H9 (cell line): ENCODE data around the gene LPAR1. TPM values are rescaled to one million over a fixed set of nuclear protein-coding genes. Genes with fewer than 3 reads are reported as not detected.

ENCODE experiments used
- DNase-seq: peaks from one replicate; pipeline ENCODE4 v3.0.0-alpha.2; 2017
- H2AFZ ChIP-seq: one replicate; pipeline ENCODE4 v1.6.1; 2013; ENCODE audit warnings: mild to moderate bottlenecking, low read length, control low read depth, moderate library complexity
- H2AK5ac ChIP-seq: 2 replicates; pipeline ENCODE4 v1.6.1; 2013; ENCODE audit warnings: low read length, control low read depth, mixed read lengths; ENCODE audit not compliant: insufficient read length
- H2BK120ac ChIP-seq: one replicate; pipeline ENCODE4 v1.6.1; 2013; ENCODE audit warnings: low read depth, mild to moderate bottlenecking, low read length, control low read depth, inconsistent platforms; ENCODE audit not compliant: poor library complexity, severe bottlenecking
- H2BK12ac ChIP-seq: 2 replicates; pipeline ENCODE4 v1.6.1; 2013; ENCODE audit warnings: low read length, control low read depth, mixed read lengths, low read depth; ENCODE audit not compliant: insufficient read length
- H2BK15ac ChIP-seq: 2 replicates; pipeline ENCODE4 v1.6.1; 2013; ENCODE audit warnings: low read depth, low read length, control low read depth
- H2BK20ac ChIP-seq: one replicate; pipeline ENCODE4 v1.6.1; 2013; ENCODE audit warnings: low read depth, mild to moderate bottlenecking, low read length, control low read depth, inconsistent platforms; ENCODE audit not compliant: poor library complexity, severe bottlenecking
- H2BK5ac ChIP-seq: 2 replicates; pipeline ENCODE4 v1.6.1; 2013; ENCODE audit warnings: low read length, control low read depth, mixed read lengths; ENCODE audit not compliant: insufficient read length
- H3K14ac ChIP-seq: 2 replicates; pipeline ENCODE4 v1.6.1; 2013; ENCODE audit warnings: low read length, control low read depth; ENCODE audit not compliant: insufficient read depth
- H3K18ac ChIP-seq: 2 replicates; pipeline ENCODE4 v1.6.1; 2013; ENCODE audit warnings: low read depth, mild to moderate bottlenecking, mixed read lengths, low read length, control low read depth; ENCODE audit not compliant: insufficient read length
- H3K23ac ChIP-seq: 2 replicates; pipeline ENCODE4 v1.6.1; 2013; ENCODE audit warnings: low read length, control low read depth, mixed read lengths, low read depth; ENCODE audit not compliant: insufficient read length
- H3K23me2 ChIP-seq: 2 replicates; pipeline ENCODE4 v1.6.1; 2013; ENCODE audit warnings: low read depth, mild to moderate bottlenecking, mixed read lengths, low read length, control low read depth; ENCODE audit not compliant: insufficient read length, poor library complexity, severe bottlenecking
- H3K27ac ChIP-seq: 2 replicates; pipeline ENCODE4 v1.5.1; 2013; ENCODE audit warnings: low read length, control low read depth, mixed read lengths, low read depth; ENCODE audit not compliant: insufficient read length
- H3K27me3 ChIP-seq: 2 replicates; pipeline ENCODE4 v1.6.1; 2013; ENCODE audit warnings: low read length, control low read depth, inconsistent platforms; ENCODE audit not compliant: insufficient read depth
- H3K4ac ChIP-seq: 2 replicates; pipeline ENCODE4 v1.6.1; 2013; ENCODE audit warnings: low read depth, mild to moderate bottlenecking, control low read depth, inconsistent platforms, low read length, moderate library complexity
- H3K4me1 ChIP-seq: 2 replicates; pipeline ENCODE4 v1.6.1; 2013; ENCODE audit warnings: low read length, control low read depth, inconsistent platforms; ENCODE audit not compliant: insufficient read depth
- H3K4me2 ChIP-seq: 2 replicates; pipeline ENCODE4 v1.6.1; 2013; ENCODE audit warnings: low read length, control low read depth, mixed read lengths; ENCODE audit not compliant: insufficient read length, insufficient read depth
- H3K56ac ChIP-seq: 2 replicates; pipeline ENCODE4 v1.6.1; 2013; ENCODE audit warnings: low read depth, mild to moderate bottlenecking, mixed read lengths, low read length, control low read depth; ENCODE audit not compliant: insufficient read length
- H3K79me1 ChIP-seq: 2 replicates; pipeline ENCODE4 v1.6.1; 2013; ENCODE audit warnings: low read depth, mild to moderate bottlenecking, moderate library complexity, low read length, control low read depth, inconsistent platforms; ENCODE audit not compliant: insufficient read depth, poor library complexity, severe bottlenecking
- H3K79me2 ChIP-seq: 2 replicates; pipeline ENCODE4 v1.6.1; 2013; ENCODE audit warnings: low read length, control low read depth, inconsistent platforms; ENCODE audit not compliant: insufficient read depth
- H3K9ac ChIP-seq: 2 replicates; pipeline ENCODE4 v1.6.1; 2013; ENCODE audit warnings: low read length, control low read depth, mixed read lengths; ENCODE audit not compliant: insufficient read length; ENCODE audit errors: extremely low read depth
- H3K9me3 ChIP-seq: one replicate; pipeline ENCODE4 v1.6.1; 2013; ENCODE audit warnings: low read depth, low read length, inconsistent platforms; ENCODE audit not compliant: control insufficient read depth
- H3T11ph ChIP-seq: one replicate; pipeline ENCODE4 v1.6.1; 2013; ENCODE audit warnings: mild to moderate bottlenecking, low read length, control low read depth, inconsistent platforms
- H4K20me1 ChIP-seq: one replicate; pipeline ENCODE4 v1.6.1; 2013; ENCODE audit not compliant: control insufficient read depth, insufficient read length, insufficient read depth
- H4K5ac ChIP-seq: 2 replicates; pipeline ENCODE4 v1.6.1; 2013; ENCODE audit warnings: low read depth, mild to moderate bottlenecking, mixed read lengths, low read length, control low read depth; ENCODE audit not compliant: insufficient read length
- H4K8ac ChIP-seq: replicated peaks from 2 replicates; pipeline ENCODE4 v1.6.1; 2013; ENCODE audit warnings: low read length, control low read depth, mixed read lengths, low read depth; ENCODE audit not compliant: insufficient read length
- H4K91ac ChIP-seq: 2 replicates; pipeline ENCODE4 v1.6.1; 2013; ENCODE audit warnings: low read depth, mild to moderate bottlenecking, moderate library complexity, mixed read lengths, low read length, control low read depth; ENCODE audit not compliant: insufficient read length
- H3K27ac Mint-ChIP-seq, 3 experiments: 2 replicates in 2 of 3; 3 replicates in 1 of 3; pipeline ENCODE4 v1.8.0; 2020 to 2021; ENCODE audit warnings: mixed read lengths in 3 of 3, mild to moderate bottlenecking in 1 of 3, moderate library complexity in 1 of 3
- H3K27me3 Mint-ChIP-seq: 2 replicates; pipeline ENCODE4 v1.8.0; 2021; ENCODE audit warnings: low read depth, mild to moderate bottlenecking, moderate library complexity, mixed read lengths
- H3K36me3 Mint-ChIP-seq, 3 experiments: 2 replicates in 2 of 3; 3 replicates in 1 of 3; pipeline ENCODE4 v1.8.0; 2020 to 2021; ENCODE audit warnings: low read depth in 3 of 3, mixed read lengths in 3 of 3; ENCODE audit not compliant: insufficient read depth in 1 of 3
- H3K4me1 Mint-ChIP-seq, 2 experiments: 2 replicates each; pipeline ENCODE4 v1.8.0; 2020; ENCODE audit warnings: mixed read lengths in 2 of 2
- H3K4me3 Mint-ChIP-seq, 2 experiments: 2 replicates in 1 of 2; 3 replicates in 1 of 2; pipeline ENCODE4 v1.8.0; 2020 to 2021; ENCODE audit warnings: mild to moderate bottlenecking in 2 of 2, mixed read lengths in 2 of 2, moderate library complexity in 1 of 2
- H3K9me3 Mint-ChIP-seq, 2 experiments: 2 replicates in 1 of 2; 3 replicates in 1 of 2; pipeline ENCODE4 v1.8.0; 2020; ENCODE audit warnings: mild to moderate bottlenecking in 2 of 2, mixed read lengths in 2 of 2, moderate library complexity in 1 of 2
- WGBS: extraction: QIAGEN DNeasy Blood & Tissue Kit; methylation state at CpG from one replicate; pipeline ENCODE4 v1.1.7; 2013; ENCODE audit warnings: missing lambda C conversion rate, low lambda C conversion rate, mixed read lengths; ENCODE audit not compliant: insufficient read length; ENCODE audit errors: extremely low coverage; 5-methylcytosine and 5-hydroxymethylcytosine counted together
- total RNA-seq: library from RNA; stranded (reverse); gene quantifications from 2 replicates; pipeline ENCODE4 v1.2.1, GENCODE V29; 2021
- TF ChIP-seq, protein P1 (sequence below): fragments of 200-600 bp; sonication (generic); conservative IDR thresholded peaks from 3 replicates; pipeline ENCODE4 v1.8.0; 2021; ENCODE audit warnings: antibody characterized with exemption, mild to moderate bottlenecking

Gene LPAR1
- total RNA-seq, 1 experiment from 2014 or later: 1.3 TPM

DNA sequence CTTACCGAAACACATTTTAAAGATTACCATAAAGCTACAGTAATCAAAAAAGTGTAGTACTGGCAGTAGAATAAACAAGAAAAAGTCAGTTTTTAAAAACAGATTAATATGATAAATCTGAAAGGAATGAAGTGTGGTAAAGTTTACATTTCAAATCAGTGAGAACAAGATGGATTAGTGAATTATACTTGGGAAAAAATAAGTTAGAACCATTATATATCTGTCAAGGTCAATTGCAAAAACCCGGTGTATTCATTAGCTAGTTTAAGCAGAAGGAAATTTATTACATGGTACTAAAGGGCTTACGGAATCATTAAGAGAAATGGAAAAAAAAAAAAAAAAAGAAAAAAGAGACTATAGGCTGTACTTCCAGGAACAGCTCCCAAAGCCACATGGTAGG lies 205.3 kb downstream of the LPAR1 start:
- H4K8ac ChIP-seq: no peak overlapping the region
- H2BK12ac ChIP-seq: no peak overlapping the region
- no peak overlapping the region for H3K4me2 ChIP-seq
- H3K9ac ChIP-seq: no peak overlapping the region
- no peaks in the 10 kb centered on the region for H4K20me1 ChIP-seq
- Mint-ChIP-seq H3K36me3 (peaks cover 0 to 2% (median 0%) of the 10 kb centered on the region in 3 experiments; a peak in 2 of 7 replicates), H3K4me1 (peaks cover 0 to 4% of the 10 kb centered on the region in 2 experiments; a peak in 1 of 4 replicates), H3K27me3 (no peaks in the 10 kb centered on the region), H3K27ac (no peak overlapping the region; a peak in 1 of 7 replicates), H3K4me3 (no peak overlapping the region), H3K9me3 (no peaks in the 10 kb centered on the region; a peak in 1 of 5 replicates)
- no peak overlapping the region for H4K5ac ChIP-seq
- TF ChIP-seq, protein P1, sequence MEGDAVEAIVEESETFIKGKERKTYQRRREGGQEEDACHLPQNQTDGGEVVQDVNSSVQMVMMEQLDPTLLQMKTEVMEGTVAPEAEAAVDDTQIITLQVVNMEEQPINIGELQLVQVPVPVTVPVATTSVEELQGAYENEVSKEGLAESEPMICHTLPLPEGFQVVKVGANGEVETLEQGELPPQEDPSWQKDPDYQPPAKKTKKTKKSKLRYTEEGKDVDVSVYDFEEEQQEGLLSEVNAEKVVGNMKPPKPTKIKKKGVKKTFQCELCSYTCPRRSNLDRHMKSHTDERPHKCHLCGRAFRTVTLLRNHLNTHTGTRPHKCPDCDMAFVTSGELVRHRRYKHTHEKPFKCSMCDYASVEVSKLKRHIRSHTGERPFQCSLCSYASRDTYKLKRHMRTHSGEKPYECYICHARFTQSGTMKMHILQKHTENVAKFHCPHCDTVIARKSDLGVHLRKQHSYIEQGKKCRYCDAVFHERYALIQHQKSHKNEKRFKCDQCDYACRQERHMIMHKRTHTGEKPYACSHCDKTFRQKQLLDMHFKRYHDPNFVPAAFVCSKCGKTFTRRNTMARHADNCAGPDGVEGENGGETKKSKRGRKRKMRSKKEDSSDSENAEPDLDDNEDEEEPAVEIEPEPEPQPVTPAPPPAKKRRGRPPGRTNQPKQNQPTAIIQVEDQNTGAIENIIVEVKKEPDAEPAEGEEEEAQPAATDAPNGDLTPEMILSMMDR: no peak
- no peaks in the 10 kb centered on the region for H3K9me3 ChIP-seq
- no peak overlapping the region for H4K91ac ChIP-seq
- no peak overlapping the region for H3K18ac ChIP-seq
- H3K23ac ChIP-seq: no peak overlapping the region
- H3K79me2 ChIP-seq: no peaks in the 10 kb centered on the region
- WGBS: no CpG with 5 or more reads among the region's 3 CpGs
- H3T11ph ChIP-seq: no peak overlapping the region
- no peak for DNase-seq
- H3K79me1 ChIP-seq: no peaks in the 10 kb centered on the region
- H3K27ac ChIP-seq: no peak overlapping the region
- no peaks in the 10 kb centered on the region; the same call in 1 of the 2 replicates for H3K4me1 ChIP-seq
- no peak overlapping the region for H3K4ac ChIP-seq
- H3K14ac ChIP-seq: no peak overlapping the region
- no peaks in the 10 kb centered on the region for H3K23me2 ChIP-seq
- H2BK20ac ChIP-seq: no peak overlapping the region
- no peak overlapping the region for H2BK120ac ChIP-seq
- no peak overlapping the region for H2BK5ac ChIP-seq
- H2BK15ac ChIP-seq: no peak overlapping the region
- no peaks in the 10 kb centered on the region for H3K27me3 ChIP-seq
- H3K56ac ChIP-seq: no peak overlapping the region
- no peak overlapping the region for H2AK5ac ChIP-seq
- H2AFZ ChIP-seq: no peak overlapping the region
